ENCODE measurements around the gene RPUSD1. TPM values are rescaled to one million over a fixed set of nuclear protein-coding genes. Genes with fewer than 3 reads are reported as not detected.
A peak's percentile ranks its signal among the peaks of the same experiment; 100 is the strongest.

RPUSD1 gene
- total and polyA plus RNA-seq, 2 donors (not counting 1 experiment from before 2014, with no cell fraction given): 34.7 to 46.1 TPM

GRCh38 chr16:736936-737481, 51.2 kb downstream of the RPUSD1 start:
- Histone ChIP-seq H3K36me3 (replicated peaks in 1 of 2; ENCODE audit: control extremely low read depth in 1 of 2, control insufficient read depth in 1 of 2, extremely low read depth in 1 of 2, insufficient read depth in 2 of 2, low read length in 1 of 2) (peaks cover 0 to 44% of the 10 kb centered on the region in 2 experiments), H3K4me2 (replicated peaks; ENCODE audit: low read depth, low read length, poor library complexity, severe bottlenecking) (peak overlapping the region; percentile 63), H3K27ac (ENCODE audit: low read length in 2 of 2) (no peak overlapping the region), H3K9me3 (ENCODE audit: control extremely low read depth in 1 of 3, control insufficient read depth in 2 of 3, insufficient read depth in 1 of 3, low read length in 2 of 3) (no peaks in the 10 kb centered on the region), H4K20me1 (ENCODE audit: control insufficient read depth, insufficient read depth, low read length, poor library complexity, severe bottlenecking) (peaks cover 9% of the 10 kb centered on the region), H3K4me1 (ENCODE audit: control insufficient read depth in 2 of 2, insufficient read depth in 2 of 2, low read length in 2 of 2) (peaks cover 20 to 36% of the 10 kb centered on the region in 2 donors), H3K79me2 (ENCODE audit: control insufficient read depth, insufficient read depth, low read length) (peaks cover 16% of the 10 kb centered on the region), H3K27me3 (replicated peaks in 1 of 4; ENCODE audit: control extremely low read depth in 1 of 4, control insufficient read depth in 3 of 4, insufficient read depth in 4 of 4, low read length in 3 of 4) (no peaks in the 10 kb centered on the region), H3K9ac (ENCODE audit: low read length) (no peak overlapping the region), H2AFZ (ENCODE audit: insufficient read depth, low read depth, low read length, poor library complexity, severe bottlenecking) (no peak overlapping the region), H3K4me3 (ENCODE audit: control extremely low read depth in 1 of 5, extremely low read depth in 1 of 5, insufficient read depth in 1 of 5, low read depth in 2 of 5, low read length in 4 of 5) (no peak overlapping the region)
- DNase-seq (no peak), ATAC-seq (ENCODE audit: low read depth) (no peak)
- CTCF ChIA-PET: interaction anchor here (0.7 kb wide), 1 partner anchor 24 kb away, joined by 3 read pairs; no protein-coding TSS in a partner anchor
- H3K4me3 Mint-ChIP-seq: no peak overlapping the region
- TF ChIP-seq CTCF (IDR thresholded peaks at IDR 0.05) (no peak), EZH2 (IDR thresholded peaks at IDR 0.05; ENCODE audit: borderline replicate concordance, insufficient read depth, low read depth, low read length, poor library complexity, severe bottlenecking) (no peak)
- no peaks in the 10 kb centered on the region for H3K27me3 Mint-ChIP-seq
- intact Hi-C loops (cut with micrococcal nuclease): no loop called here
- peaks cover 18% of the 10 kb centered on the region for H3K4me1 Mint-ChIP-seq
- H3K27ac Mint-ChIP-seq: no peak overlapping the region
- 93% methylated on average over 18 of the region's 29 CpGs for WGBS (ENCODE audit: insufficient coverage)
- POLR2A ChIA-PET: interaction anchor here (0.7 to 1.5 kb wide), 3 partner anchors 13 to 166 kb away, joined by 3 to 4 read pairs (median 3); partner anchors contain the start of gene ANTKMT
- H3K9me3 Mint-ChIP-seq (ENCODE audit: insufficient read depth): no peaks in the 10 kb centered on the region

GRCh38 chr16:735982-736453, 52.2 kb downstream of the RPUSD1 start:
- TF ChIP-seq EZH2 (IDR thresholded peaks at IDR 0.05; ENCODE audit: borderline replicate concordance, insufficient read depth, low read depth, low read length, poor library complexity, severe bottlenecking): no peak
- TF ChIP-seq CTCF (IDR thresholded peaks at IDR 0.05): no peak
- peak overlapping the region; percentile 37 for H3K27ac Mint-ChIP-seq
- no peaks in the 10 kb centered on the region for H3K9me3 Mint-ChIP-seq (ENCODE audit: insufficient read depth)
- intact Hi-C loops (cut with micrococcal nuclease): no loop called here
- POLR2A ChIA-PET: interaction anchor here (0.7 to 1.7 kb wide), 2 partner anchors 11 to 15 kb away, joined by 3 to 5 read pairs; partner anchors contain the start of gene ANTKMT
- DNase-seq: no peak
- H3K27me3 Mint-ChIP-seq: no peaks in the 10 kb centered on the region
- CTCF ChIA-PET: interaction anchor here (0.8 kb wide), 1 partner anchor 24 kb away, joined by 3 read pairs; no protein-coding TSS in a partner anchor
- no peak overlapping the region for H3K9ac ChIP-seq (ENCODE audit: low read length)
- no peak overlapping the region for H3K4me3 Mint-ChIP-seq
- H2AFZ ChIP-seq (ENCODE audit: insufficient read depth, low read depth, low read length, poor library complexity, severe bottlenecking): no peak overlapping the region
- H3K4me2 ChIP-seq (replicated peaks; ENCODE audit: low read depth, low read length, poor library complexity, severe bottlenecking): no peak overlapping the region
- WGBS (ENCODE audit: insufficient coverage): 78% methylated on average over 13 of the region's 13 CpGs
- H3K9me3 ChIP-seq (ENCODE audit: control extremely low read depth in 1 of 3, control insufficient read depth in 2 of 3, insufficient read depth in 1 of 3, low read length in 2 of 3): no peaks in the 10 kb centered on the region
- peaks cover 9% of the 10 kb centered on the region for H4K20me1 ChIP-seq (ENCODE audit: control insufficient read depth, insufficient read depth, low read length, poor library complexity, severe bottlenecking)
- ATAC-seq (ENCODE audit: low read depth): no peak
- no peak overlapping the region for H3K4me3 ChIP-seq (ENCODE audit: control extremely low read depth in 1 of 5, extremely low read depth in 1 of 5, insufficient read depth in 1 of 5, low read depth in 2 of 5, low read length in 4 of 5)
- no peak overlapping the region for H3K27ac ChIP-seq (ENCODE audit: low read length in 2 of 2)
- H3K4me1 Mint-ChIP-seq: peaks cover 18% of the 10 kb centered on the region
- H3K36me3 ChIP-seq (replicated peaks in 1 of 2; ENCODE audit: control extremely low read depth in 1 of 2, control insufficient read depth in 1 of 2, extremely low read depth in 1 of 2, insufficient read depth in 2 of 2, low read length in 1 of 2): peaks cover 0 to 48% of the 10 kb centered on the region in 2 experiments
- peaks cover 16% of the 10 kb centered on the region for H3K79me2 ChIP-seq (ENCODE audit: control insufficient read depth, insufficient read depth, low read length)
- H3K27me3 ChIP-seq (replicated peaks in 1 of 4; ENCODE audit: control extremely low read depth in 1 of 4, control insufficient read depth in 3 of 4, insufficient read depth in 4 of 4, low read length in 3 of 4): no peaks in the 10 kb centered on the region
- H3K4me1 ChIP-seq (ENCODE audit: control insufficient read depth in 2 of 2, insufficient read depth in 2 of 2, low read length in 2 of 2): peaks cover 20 to 32% of the 10 kb centered on the region in 2 donors
